ENCODE results near the gene ATG12.
A peak's percentile ranks its signal among the peaks of the same experiment; 100 is the strongest.
"Not testable (repeated sequence)": the region's sequence is repeated elsewhere in the genome, so short reads cannot be mapped to it uniquely, and the experiment has no call there.

Gene ATG12

DNA sequence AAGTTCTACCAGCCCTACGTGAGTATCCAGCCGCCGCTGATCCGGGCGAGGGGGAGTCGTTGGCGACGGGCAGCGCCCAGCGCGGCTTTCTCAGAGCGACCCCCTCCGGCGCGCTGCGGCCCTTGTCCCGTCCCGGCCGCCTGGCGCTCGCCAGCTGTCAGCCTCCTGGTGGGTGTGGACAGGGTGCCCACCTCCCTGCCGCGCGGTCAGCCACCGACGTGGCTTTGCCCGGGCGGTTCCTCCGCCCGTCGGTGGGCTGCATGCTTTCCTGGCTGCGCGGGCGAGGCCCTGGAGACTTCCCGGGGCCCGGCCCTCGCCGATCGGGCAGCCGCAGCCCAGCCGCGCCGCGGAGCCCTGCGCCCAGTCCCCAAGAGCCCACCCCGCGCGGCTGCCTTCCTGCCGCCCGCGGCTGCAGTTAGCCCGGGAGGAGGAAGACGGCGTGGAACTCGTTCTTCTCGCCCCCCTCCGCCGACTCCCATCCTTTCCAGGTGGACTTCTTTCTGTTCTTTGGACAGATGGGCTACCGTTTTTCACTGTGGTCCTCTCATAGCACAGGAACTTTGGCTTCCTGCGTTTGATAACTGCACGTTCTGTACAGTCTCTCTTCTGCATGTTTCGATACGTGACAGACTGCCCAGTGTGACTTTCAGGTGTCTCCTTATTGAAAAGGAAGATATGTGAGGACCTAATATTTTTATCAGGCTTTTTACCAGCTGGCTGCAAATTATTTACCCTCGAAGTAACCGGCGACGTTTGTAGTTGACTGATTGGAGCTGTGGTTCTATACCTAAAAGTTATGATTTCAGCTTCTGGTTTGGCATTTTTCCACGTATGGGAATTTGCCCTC is 947 bp upstream of the ATG12 start:
- no peak for DNase-seq

GRCh38 chr5:115840873-115841272 is 492 bp downstream of the ATG12 start:
- DNase-seq, result no peak

DNA sequence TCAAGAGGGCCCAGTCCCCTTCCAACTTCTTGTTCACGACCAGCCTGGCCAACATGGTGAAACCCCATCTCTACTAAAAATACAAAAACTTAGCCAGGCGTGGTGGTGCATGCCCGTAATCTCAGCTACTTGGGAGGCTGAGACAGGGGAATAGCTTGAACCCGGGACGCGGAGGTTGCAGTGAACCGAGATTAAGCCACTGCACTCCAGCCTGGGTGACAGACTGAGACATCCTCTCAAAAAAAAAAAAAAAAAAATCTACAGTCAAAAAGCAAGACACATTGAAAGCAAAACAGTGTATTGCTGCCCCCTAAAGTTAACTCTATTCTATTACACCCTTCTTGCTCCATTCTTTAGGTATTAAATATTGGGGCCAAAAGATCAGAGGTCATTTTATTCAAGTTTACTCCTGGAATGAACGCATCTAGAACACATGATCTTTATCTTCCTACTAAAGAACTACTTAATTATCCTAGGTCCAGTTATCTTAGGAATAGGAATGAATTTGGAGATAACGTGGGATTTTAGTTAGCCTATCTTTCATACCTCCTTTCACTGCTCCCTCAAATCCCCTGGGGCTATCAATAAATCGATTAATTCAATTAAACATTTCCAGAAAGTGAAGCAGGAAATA is 2.4 kb downstream of the ATG12 start:
- DNase-seq, result no peak

GRCh38 chr5:115835481-115835880 is 5.9 kb downstream of the ATG12 start:
- no peak for DNase-seq

- DNase-seq, result no peak
These were observed 10.1 kb downstream of the ATG12 start for GRCh38 chr5:115831163-115831768.

- DNase-seq, result no peak
These were observed 11.5 kb downstream of the ATG12 start for GRCh38 chr5:115829913-115830312.

- DNase-seq, result no peak
These were observed 15.4 kb downstream of the ATG12 start for GRCh38 chr5:115825948-115826347.

DNA sequence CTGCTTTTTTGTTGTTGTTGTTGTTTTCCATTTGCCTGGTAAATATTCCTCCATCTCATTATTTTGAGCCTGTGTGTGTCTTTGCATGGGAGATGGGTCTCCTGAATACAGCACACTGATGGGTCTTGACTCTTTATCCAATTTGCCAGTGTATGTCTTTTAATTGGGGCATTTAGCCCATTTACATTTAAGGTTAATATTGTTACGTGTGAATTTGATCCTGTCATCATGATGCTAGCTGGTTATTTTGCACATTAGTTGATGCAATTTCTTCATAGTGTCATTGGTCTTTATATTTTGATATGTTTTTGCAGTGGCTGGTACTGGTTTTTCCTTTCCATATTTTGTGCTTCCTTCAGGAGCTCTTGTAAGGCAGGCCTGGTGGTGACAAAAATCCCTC is 16.4 kb downstream of the ATG12 start:
- DNase-seq, result not testable (repeated sequence)

GRCh38 chr5:115820846-115821245 is 20.5 kb downstream of the ATG12 start:
- DNase-seq, result no peak

DNA sequence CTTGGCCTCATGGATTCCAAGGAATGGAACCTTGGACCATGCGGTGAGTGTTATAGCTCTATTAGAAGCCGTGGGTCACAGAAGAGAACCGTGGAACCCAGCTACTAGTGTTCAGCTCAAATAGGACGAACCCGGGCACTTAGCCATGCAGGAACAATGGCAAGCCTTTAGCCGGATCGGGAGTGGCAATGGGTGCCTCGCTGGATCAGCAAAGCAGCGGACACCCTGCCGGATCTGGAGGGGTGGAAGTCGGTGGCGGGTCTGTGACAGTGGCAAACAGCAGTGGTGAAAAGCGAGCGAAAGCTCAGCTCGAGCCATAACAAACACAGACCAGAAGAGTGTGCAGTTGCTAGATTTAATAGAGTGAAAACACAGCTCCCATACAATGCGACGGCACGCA is 22.5 kb downstream of the ATG12 start:
- no peak for DNase-seq

DNA sequence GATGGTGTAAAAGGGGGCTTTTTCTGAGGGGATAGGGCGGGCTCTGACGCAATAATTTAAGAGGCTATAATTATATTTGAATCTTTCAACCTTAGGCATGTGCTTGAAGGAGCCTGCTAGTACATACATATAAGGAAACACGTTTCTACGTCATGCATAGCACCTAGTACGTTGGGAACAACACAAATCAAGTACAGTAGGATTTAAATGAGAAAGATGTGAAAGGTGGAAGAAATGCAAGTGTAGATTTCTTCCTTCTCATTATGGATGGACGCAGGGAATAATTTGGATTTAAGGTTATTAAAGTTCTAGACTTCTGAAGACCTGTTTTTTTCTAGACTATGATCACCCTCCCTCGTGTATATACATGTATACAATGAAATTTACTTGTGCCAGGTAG is 24.0 kb downstream of the ATG12 start:
- no peak for DNase-seq

DNA sequence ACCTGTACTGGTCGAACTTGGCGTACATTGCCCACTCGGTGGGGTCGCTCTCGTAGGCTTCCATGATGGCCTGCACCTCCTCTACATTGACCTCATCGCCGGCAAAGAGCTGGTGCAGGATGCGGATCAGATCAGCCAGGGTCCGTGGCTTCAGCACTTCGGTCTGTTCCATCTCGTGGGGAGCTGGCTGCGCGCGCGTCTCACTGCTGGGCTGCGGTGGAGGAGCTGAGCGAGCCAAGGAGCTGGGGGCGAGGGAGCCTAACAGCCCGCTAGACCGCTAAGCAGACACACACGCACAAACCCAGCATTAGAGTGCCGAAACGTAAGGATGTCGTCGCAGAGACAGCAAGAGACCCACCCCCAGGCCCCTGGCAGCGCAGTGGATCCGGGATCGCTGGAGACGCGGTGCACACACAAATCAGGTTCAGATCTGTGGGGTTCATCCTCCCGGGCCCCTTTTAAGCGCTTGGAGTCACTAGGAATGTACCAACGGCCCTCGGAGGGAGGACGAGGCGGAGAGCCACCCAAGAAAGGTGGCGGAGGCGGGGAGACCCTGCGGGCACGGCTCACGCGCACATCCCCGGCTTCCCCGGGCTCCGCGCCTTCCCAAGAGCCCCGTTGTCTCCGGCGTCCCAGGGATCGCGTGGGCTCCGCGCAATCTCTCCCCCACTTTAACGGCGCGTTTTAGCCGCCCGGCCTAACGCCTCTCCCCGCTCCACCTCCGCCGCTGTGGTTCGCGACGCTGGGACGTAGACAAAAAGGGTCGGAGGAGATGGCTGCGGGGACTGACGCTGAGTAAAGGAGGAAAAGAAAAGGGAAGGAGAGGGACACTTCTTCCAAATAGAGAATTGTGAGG is 24.9 kb downstream of the ATG12 start, which contains the start of gene CDO1:
TSS of gene CDO1 (minus strand) at position 434 of the 856 bp plus-strand sequence. CDS start at position 172, 262 bp downstream.
- DNase-seq, result peak; percentile 13

GRCh38 chr5:115815693-115816225 is 25.6 kb downstream of the ATG12 start:
- DNase-seq, result no peak

GRCh38 chr5:115815006-115815692 is 26.2 kb downstream of the ATG12 start:
- no peak for DNase-seq

- no peak for DNase-seq
These were observed 27.6 kb downstream of the ATG12 start for GRCh38 chr5:115813719-115814118.

- DNase-seq, result no peak
These were observed 29.0 kb downstream of the ATG12 start for GRCh38 chr5:115812372-115812771.

DNA sequence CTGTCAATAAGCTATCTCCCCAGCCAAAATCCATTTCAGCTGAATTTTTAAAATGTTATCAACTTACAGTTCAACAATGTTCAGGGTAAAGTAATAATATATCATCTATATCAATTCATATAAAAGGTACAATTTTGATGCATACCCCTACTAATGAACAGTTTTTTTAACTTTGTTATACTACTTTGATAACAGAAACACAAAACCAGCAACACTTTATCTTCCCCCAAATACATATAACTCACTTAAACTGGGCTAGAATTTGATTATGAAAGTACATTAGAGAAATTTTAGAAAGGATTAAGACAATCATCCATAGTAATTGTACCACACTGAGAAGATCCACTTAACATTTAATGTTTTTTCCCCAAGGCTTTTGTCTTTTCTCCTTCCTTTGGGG is 30.0 kb downstream of the ATG12 start:
- DNase-seq, result no peak

- no peak for DNase-seq
These were observed 30.6 kb downstream of the ATG12 start for GRCh38 chr5:115810761-115811160.

DNA sequence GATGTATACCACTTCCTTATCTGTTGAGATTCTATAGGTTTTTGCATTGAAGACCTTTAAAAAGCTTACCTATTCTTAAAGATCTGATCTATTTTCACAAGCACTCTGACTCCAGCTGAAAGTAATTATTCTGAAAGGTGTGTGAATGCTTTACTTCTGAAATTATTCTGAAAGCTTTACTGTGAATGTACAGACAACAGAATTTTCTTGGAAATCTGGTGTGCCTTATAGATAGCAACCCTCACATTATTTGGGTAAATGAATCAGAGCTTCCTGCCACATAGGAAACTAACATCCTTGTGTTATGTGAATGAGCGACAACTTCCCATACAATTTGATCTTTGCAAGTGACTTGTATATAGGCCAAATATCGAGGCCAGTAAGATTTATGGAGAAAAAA is 31.4 kb downstream of the ATG12 start:
- DNase-seq, result no peak

GRCh38 chr5:115808066-115808465 is 33.3 kb downstream of the ATG12 start:
- not testable (repeated sequence) for DNase-seq

- DNase-seq, result no peak
These were observed 33.7 kb downstream of the ATG12 start for GRCh38 chr5:115807654-115808052.

Measured in stimulated activated CD4-positive, alpha-beta T cell treated with anti-CD3 and anti-CD28 coated beads, Interleukin-4, amount 100 ng/mL, for 1 hour (primary cell).